GM12892 (cell line): Measurements from ENCODE around the gene SORCS1.

Source experiments
- DNase-seq: peaks from one replicate; pipeline ENCODE4 v3.0.0; 2011; ENCODE audit not compliant: insufficient read length
- FAIRE-seq: peaks from 2 replicates; lab custom pipeline; 2011; peaks lifted over from hg19 to GRCh38; lab: Jason Lieb, UNC
- POLR2A ChIP-seq: IDR thresholded peaks from 2 replicates; pipeline ENCODE4 v1.6.1; 2011; ENCODE audit warnings: low read depth, low read length, control low read depth
- POLR2AphosphoS5 ChIP-seq: IDR thresholded peaks from 2 replicates; pipeline ENCODE4 v1.6.1; 2011; ENCODE audit warnings: low read depth, low read length, control low read depth
- TAF1 ChIP-seq: IDR thresholded peaks from 2 replicates; pipeline ENCODE4 v1.6.1; 2011; ENCODE audit warnings: low read depth, mild to moderate bottlenecking, control low read depth, low read length, borderline replicate concordance

The SORCS1 gene

DNA sequence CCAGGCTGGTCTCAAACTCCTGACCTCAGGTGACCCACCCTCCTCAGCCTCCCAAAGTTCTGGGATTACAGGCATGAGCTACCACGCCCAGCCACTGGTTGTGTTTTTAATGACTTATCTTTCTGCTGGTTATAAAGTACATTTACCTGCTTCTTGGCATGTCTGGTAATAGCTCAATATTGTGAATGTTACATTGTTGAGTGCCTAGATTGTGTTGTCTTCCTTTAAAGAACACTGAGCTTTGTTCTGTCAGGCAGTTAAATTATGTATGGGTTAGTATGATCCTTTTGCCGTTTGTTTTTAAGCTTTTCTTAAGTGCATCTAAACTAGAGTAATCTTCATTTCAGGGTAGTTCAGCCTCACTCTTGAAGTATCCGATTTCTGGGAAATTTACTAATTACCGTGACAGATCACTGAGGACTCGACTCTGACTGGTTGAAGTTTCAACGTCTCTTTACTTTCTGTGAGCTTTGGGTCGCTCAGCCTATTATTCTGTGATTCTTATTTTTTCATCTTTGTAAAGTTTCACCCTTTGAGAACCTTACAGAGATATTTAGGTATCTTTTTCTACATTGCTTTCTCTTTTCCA is 617.4 kb downstream of the SORCS1 start:
- TF ChIP-seq POLR2AphosphoS5: no peak
- no peak for TF ChIP-seq POLR2A
- TF ChIP-seq TAF1: no peak
- no peak for FAIRE-seq
- no peak for DNase-seq

DNA sequence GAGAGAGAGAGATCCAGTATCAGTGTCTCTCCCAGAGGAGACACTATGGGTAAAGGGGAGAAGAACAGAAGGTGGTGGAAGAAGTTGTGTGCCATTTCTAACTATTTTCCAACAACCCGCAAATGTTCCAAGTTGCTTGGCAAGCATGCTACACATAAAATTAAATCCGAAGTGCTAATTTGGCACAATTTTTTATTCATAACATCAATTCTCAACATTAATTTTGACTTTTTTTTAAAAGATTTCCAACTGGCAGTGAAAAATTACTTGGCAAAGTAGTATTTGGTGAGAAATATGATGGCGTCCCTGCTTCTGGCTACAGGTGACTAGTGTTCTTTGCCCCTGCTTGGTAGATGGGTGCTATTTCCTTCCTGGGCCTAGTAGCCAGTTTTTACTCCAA is 622.0 kb downstream of the SORCS1 start:
- no peak for DNase-seq
- no peak for FAIRE-seq
- TF ChIP-seq TAF1 (no peak), POLR2AphosphoS5 (no peak), POLR2A (no peak)

DNA sequence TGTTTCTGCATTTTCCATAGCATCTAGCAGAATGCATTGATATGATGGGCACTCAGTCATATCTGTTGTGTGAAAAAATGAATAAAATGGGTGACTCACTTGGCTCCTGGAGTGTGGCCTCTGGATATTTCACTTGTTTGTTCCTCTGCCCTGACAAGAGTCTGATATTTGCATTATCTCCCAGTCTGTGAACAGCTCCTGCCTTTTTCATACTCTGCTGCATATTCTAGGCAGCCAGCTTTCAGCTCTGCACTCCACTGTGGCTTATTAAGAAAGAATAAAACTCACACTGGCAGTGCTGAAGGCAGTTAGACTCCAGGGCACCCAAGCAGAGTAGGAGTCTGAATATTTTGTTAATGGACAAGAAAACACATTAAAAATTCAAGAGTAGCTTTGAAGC is 623.9 kb downstream of the SORCS1 start:
- no peak for FAIRE-seq
- TF ChIP-seq TAF1 (no peak), POLR2A (no peak), POLR2AphosphoS5 (no peak)
- DNase-seq: no peak

DNA sequence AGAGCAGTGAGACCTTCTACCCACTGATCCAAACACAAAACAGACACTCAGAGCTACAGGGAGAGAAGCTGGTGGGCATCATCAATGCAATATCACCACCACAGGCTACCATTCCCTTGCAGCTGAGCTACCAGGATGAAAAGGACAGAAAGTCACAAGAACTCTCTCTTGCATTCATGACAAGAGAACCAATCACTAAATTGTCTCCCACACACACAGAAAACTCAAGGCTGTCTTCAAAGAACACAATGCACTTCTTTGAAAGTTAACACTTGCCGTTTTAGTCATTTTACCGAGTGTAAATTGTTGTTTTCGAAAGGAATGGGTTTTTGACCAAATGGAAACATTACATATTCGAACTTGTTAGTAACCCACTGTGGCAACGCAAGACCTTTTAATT is 626.6 kb downstream of the SORCS1 start:
- DNase-seq (no peak), FAIRE-seq (no peak)
- TF ChIP-seq POLR2A: no peak
- no peak for TF ChIP-seq POLR2AphosphoS5

DNA sequence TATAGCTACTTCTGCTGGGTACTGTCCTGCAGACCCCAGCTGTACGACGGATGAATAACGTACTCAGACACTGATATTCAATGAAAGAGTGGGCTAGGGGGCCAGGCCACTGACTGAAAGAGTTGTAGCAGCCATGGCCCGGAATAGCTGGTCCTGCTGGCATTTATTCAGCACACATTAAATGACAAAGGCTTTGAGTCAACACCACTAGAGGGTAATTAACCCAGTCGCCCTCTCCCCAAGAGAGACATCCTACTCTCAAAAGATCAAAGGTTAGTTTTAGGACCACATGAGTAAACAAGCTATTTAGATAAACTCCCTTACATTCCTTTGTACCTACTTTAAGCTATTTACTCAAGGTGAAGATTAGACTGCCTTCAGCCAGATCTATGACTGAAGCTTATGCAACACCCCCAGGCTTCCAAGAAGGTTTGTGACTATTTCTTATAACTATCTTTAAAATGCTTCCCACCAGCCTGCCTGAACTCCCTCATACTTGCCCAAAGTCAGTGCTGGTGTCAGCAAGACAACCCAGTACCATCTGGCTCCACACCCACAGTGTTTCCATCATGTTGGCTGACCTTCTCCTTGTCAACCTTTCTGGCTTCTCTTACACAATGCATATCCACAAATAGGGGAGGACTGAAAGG is 629.1 kb downstream of the SORCS1 start:
- FAIRE-seq: no peak
- DNase-seq: no peak
- TF ChIP-seq TAF1 (no peak), POLR2AphosphoS5 (no peak), POLR2A (no peak)

DNA sequence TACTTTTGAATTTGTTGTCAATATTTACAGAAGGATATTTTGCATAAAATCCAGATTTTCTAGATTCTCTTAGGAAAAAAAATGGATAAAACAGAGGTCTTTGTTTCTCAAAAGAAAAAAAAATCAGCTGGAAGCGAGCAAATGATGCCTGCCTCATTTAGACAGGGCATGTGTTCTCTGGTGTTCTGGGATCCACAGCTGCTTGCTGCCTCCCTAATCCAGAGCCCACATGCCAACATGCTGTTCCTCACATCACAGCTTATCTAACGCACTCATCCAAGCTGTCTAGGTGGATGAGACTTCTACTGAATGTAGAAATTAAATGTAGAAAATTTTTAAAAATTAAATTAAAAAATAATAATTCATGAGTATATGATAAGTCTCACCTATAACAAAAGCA is 630.1 kb downstream of the SORCS1 start:
- FAIRE-seq (no peak), DNase-seq (no peak)
- TF ChIP-seq POLR2AphosphoS5 (no peak), POLR2A (no peak), TAF1 (no peak)

DNA sequence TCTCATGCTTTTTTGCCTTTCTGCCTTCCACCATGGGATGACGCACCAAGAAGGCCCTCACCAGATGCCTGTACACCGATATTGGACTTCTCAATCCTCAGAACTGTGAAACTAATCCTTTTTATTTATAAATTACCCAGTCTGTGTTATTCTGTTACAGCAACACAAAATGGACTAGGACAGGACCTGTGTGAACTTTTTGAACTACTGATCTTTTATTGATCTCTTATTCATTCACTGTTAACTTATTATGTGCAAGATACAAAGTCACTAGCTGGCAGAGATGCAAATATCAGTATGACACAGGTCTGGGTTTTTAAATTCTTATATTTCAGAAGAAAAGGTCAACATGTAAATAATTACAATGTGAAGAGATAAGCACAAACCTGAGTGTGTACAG is 635.8 kb downstream of the SORCS1 start:
- DNase-seq (no peak), FAIRE-seq (no peak)
- TF ChIP-seq TAF1 (no peak), POLR2A (no peak), POLR2AphosphoS5 (no peak)

DNA sequence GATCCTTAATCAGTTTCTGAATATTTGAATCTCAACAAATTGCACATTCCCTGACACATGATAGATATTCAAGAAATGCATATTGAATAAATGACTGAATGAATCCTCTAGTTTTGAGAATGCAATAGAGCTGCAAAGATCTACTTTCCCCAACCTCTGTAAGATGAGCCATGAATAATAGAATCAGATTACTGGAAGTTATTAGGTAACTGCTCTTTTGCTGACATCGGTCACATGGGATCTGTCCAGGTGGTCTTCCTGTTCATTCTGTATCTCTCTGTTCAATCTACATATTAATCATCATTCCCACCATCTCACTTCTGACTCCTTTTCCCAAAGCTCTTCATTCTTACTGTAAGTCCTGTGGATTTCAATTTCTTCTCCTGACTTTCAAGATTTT is 638.7 kb downstream of the SORCS1 start:
- FAIRE-seq (no peak), DNase-seq (no peak)
- TF ChIP-seq TAF1 (no peak), POLR2A (no peak), POLR2AphosphoS5 (no peak)
